A549 (cell line): Measurements from ENCODE around the gene APOBEC3B. TPM values are rescaled to one million over a fixed set of nuclear protein-coding genes. Genes with fewer than 3 reads are reported as not detected.

Experiments used
- ATAC-seq, 2 experiments: fragments of 200-7000 bp in 1 of 2; fragments of >200 bp in 1 of 2; cut with Nextera tagmentation in 1 of 2; cut with Tn5 transposase in 1 of 2; 3 replicates each; pipeline versions ENCODE4 v1.8.0 to v1.9.1; 2018 to 2020; ENCODE audit warnings: mild to moderate bottlenecking in 1 of 2, moderate library complexity in 1 of 2
- CTCF ChIA-PET: fragments of 300-600 bp; sonication (Branson Sonifier 250); formaldehyde crosslinking; extraction: SDS; loops from one replicate; lab custom pipeline; 2021; ENCODE audit warnings: antibody characterized with exemption, inconsistent platforms; lab: Yijun Ruan, JAX
- POLR2A ChIA-PET: fragments of 350-600 bp; formaldehyde crosslinking; extraction: SDS; loops from one replicate; lab custom pipeline; 2021; ENCODE audit warnings: antibody characterized with exemption, inconsistent platforms; lab: Yijun Ruan, JAX
- DNase-seq, 2 experiments: peaks; one replicate each; pipeline versions ENCODE4 v3.0.0 to v3.0.0-alpha.2; 2011 to 2016; ENCODE audit warnings: low read depth in 1 of 2, low spot score in 1 of 2
- FAIRE-seq: peaks from 2 replicates; lab custom pipeline; 2011; peaks lifted over from hg19 to GRCh38; lab: Jason Lieb, UNC
- H3K27ac ChIP-seq, 2 experiments: fragments of >200 bp; sonication (Bioruptor Twin); formaldehyde crosslinking; 3 replicates each; pipeline ENCODE4 v1.5.1; 2016 to 2017
- H3K4me1 ChIP-seq: fragments of >200 bp; sonication (Bioruptor Twin); formaldehyde crosslinking; 3 replicates; pipeline ENCODE4 v1.6.1; 2016
- H3K4me2 ChIP-seq: fragments of >200 bp; sonication (Bioruptor Twin); formaldehyde crosslinking; 3 replicates; pipeline ENCODE4 v1.6.1; 2016
- H3K4me3 ChIP-seq: fragments of >200 bp; sonication (Bioruptor Twin); formaldehyde crosslinking; 3 replicates; pipeline ENCODE4 v1.5.1; 2016
- H3K9me3 ChIP-seq: fragments of >200 bp; sonication (Bioruptor Twin); formaldehyde crosslinking; 3 replicates; pipeline ENCODE4 v1.6.1; 2016
- CBX2 ChIP-seq: fragments of 200-600 bp; sonication (generic); IDR thresholded peaks from 2 replicates; pipeline ENCODE4 v1.6.1; 2016; ENCODE audit warnings: low read depth, mild to moderate bottlenecking, borderline replicate concordance
- CBX8 ChIP-seq: fragments of 200-600 bp; sonication (generic); IDR thresholded peaks from 2 replicates; pipeline ENCODE4 v1.6.1; 2016
- CHD2 ChIP-seq: fragments of 150-350 bp; IDR thresholded peaks from 2 replicates; pipeline ENCODE4 v1.6.1; 2014; ENCODE audit warnings: low read length; ENCODE audit not compliant: partially characterized antibody
- E2F6 ChIP-seq: IDR thresholded peaks from 2 replicates; pipeline ENCODE4 v1.6.1; 2012; ENCODE audit warnings: low read depth, borderline replicate concordance
- EHF ChIP-seq: fragments of 250-450 bp; sonication (Bioruptor Pico); IDR thresholded peaks from 2 replicates; pipeline ENCODE4 v1.5.0; 2020; ENCODE audit warnings: mild to moderate bottlenecking
- ELK1 ChIP-seq: fragments of 150-350 bp; IDR thresholded peaks from 2 replicates; pipeline ENCODE4 v1.6.1; 2014; ENCODE audit warnings: low read depth, mild to moderate bottlenecking, low read length
- EP300 ChIP-seq, 2 experiments: fragments of >200 bp; sonication (Bioruptor Twin); formaldehyde crosslinking; IDR thresholded peaks; 2 replicates in 1 of 2; 3 replicates in 1 of 2; pipeline ENCODE4 v1.6.1; 2016 to 2017
- HES2 ChIP-seq: fragments of >200 bp; sonication (Bioruptor Twin); formaldehyde crosslinking; IDR thresholded peaks from 2 replicates; pipeline ENCODE4 v1.6.1; 2016
- HOXB13 ChIP-seq: fragments of 250-450 bp; sonication (Bioruptor Pico); IDR thresholded peaks from 2 replicates; pipeline ENCODE4 v1.5.0; 2020; ENCODE audit warnings: low read depth, mild to moderate bottlenecking, moderate library complexity
- HOXB5 ChIP-seq: fragments of 250-450 bp; sonication (Bioruptor Pico); IDR thresholded peaks from 2 replicates; pipeline ENCODE4 v1.5.0; 2020; ENCODE audit warnings: mild to moderate bottlenecking, moderate library complexity
- JUN ChIP-seq, 2 experiments: fragments of >200 bp; sonication (Bioruptor Twin); formaldehyde crosslinking; IDR thresholded peaks; 2 replicates in 1 of 2; 3 replicates in 1 of 2; pipeline ENCODE4 v1.6.1; 2016 to 2017
- KDM5A ChIP-seq: fragments of 200-600 bp; sonication (generic); IDR thresholded peaks from 2 replicates; pipeline ENCODE4 v1.6.1; 2016; ENCODE audit warnings: antibody characterized with exemption, mild to moderate bottlenecking
- MAFK ChIP-seq: fragments of 450-650 bp; IDR thresholded peaks from 2 replicates; pipeline ENCODE4 v1.6.1; 2014; ENCODE audit not compliant: partially characterized antibody
- MAX ChIP-seq: IDR thresholded peaks from 2 replicates; pipeline ENCODE4 v1.6.1; 2012
- MYC ChIP-seq: IDR thresholded peaks from 2 replicates; pipeline ENCODE4 v1.6.1; 2012; ENCODE audit warnings: mild to moderate bottlenecking, inconsistent platforms, low read length, improper control_type of control experiment, borderline replicate concordance
- NFE2L2 ChIP-seq: fragments of 150-350 bp; conservative IDR thresholded peaks from 2 replicates; pipeline ENCODE4 v1.6.1; 2014; ENCODE audit warnings: low read length
- NPAS2 ChIP-seq: fragments of 250-450 bp; sonication (Bioruptor Pico); IDR thresholded peaks from 2 replicates; pipeline ENCODE4 v1.8.0; 2022; ENCODE audit warnings: mild to moderate bottlenecking, moderate library complexity, borderline replicate concordance
- PBX3 ChIP-seq: IDR thresholded peaks from 2 replicates; pipeline ENCODE4 v1.6.1; 2012
- RARB ChIP-seq: fragments of 250-450 bp; sonication (Bioruptor Pico); IDR thresholded peaks from 2 replicates; pipeline ENCODE4 v1.8.0; 2021; ENCODE audit warnings: mild to moderate bottlenecking, moderate library complexity
- RCOR1 ChIP-seq: fragments of 150-350 bp; IDR thresholded peaks from 2 replicates; pipeline ENCODE4 v1.6.1; 2014; ENCODE audit warnings: antibody characterized with exemption, low read length, low read depth
- REST ChIP-seq: fragments of 200-600 bp; sonication (generic); IDR thresholded peaks from 2 replicates; pipeline ENCODE4 v1.6.1; 2016; ENCODE audit warnings: antibody characterized with exemption, mild to moderate bottlenecking, moderate library complexity
- RNF2 ChIP-seq: fragments of 200-600 bp; sonication (generic); IDR thresholded peaks from 2 replicates; pipeline ENCODE4 v1.6.1; 2016; ENCODE audit warnings: low read depth, mild to moderate bottlenecking, antibody characterized with exemption, moderate library complexity, borderline replicate concordance
- USF2 ChIP-seq: fragments of 450-650 bp; IDR thresholded peaks from 2 replicates; pipeline ENCODE4 v1.6.1; 2014; ENCODE audit warnings: antibody characterized with exemption
- ZC3H11A ChIP-seq: fragments of 450-650 bp; IDR thresholded peaks from 2 replicates; pipeline ENCODE4 v1.6.1; 2014; ENCODE audit warnings: antibody characterized with exemption, mild to moderate bottlenecking
- ZFP36 ChIP-seq: fragments of 450-650 bp; IDR thresholded peaks from 2 replicates; pipeline ENCODE4 v1.6.1; 2014; ENCODE audit warnings: borderline replicate concordance; ENCODE audit not compliant: partially characterized antibody
- WGBS: methylation state at CpG from one replicate; pipeline ENCODE4 v1.1.6; 2017; ENCODE audit errors: missing lambda C conversion rate; 5-methylcytosine and 5-hydroxymethylcytosine counted together
- polyA plus RNA-seq, 4 experiments: library from polyadenylated mRNA; depleted of rRNA in 3 of 4; stranded (reverse); fragments of >200 nt; fragmentation: RNase III in 1 of 4; extraction: RNeasy Plus Mini Kit Qiagen cat#74134 plus additional on column Dnase treatment in 1 of 4; gene quantifications; 2 replicates in 3 of 4; 3 replicates in 1 of 4; pipeline ENCODE4 v1.2.3, GENCODE V29; 2011 to 2017

Gene APOBEC3B
- polyA plus RNA-seq, 2 of the 4 experiments (the other 2 are of a cell fraction): 16.7 to 19.6 TPM

GRCh38 chr22:38936562-38936961 lies 45.6 kb upstream of the APOBEC3B start:
- CTCF ChIA-PET: no interaction called here
- DNase-seq (no peak), FAIRE-seq (no peak), ATAC-seq (no peak)
- POLR2A ChIA-PET: no interaction called here
- WGBS: 78% methylated on average over 17 of the region's 17 CpGs
- Histone ChIP-seq H3K4me2 (no peak overlapping the region), H3K4me3 (no peak overlapping the region), H3K9me3 (no peaks in the 10 kb centered on the region), H3K27ac (no peak overlapping the region), H3K4me1 (peaks cover 11% of the 10 kb centered on the region)
- no peak for TF ChIP-seq MAX
- TF ChIP-seq E2F6: no peak
- TF ChIP-seq MAFK: no peak
- TF ChIP-seq HOXB5 (CRISPR knock-in tag): no peak
- no peak for TF ChIP-seq RCOR1
- TF ChIP-seq HES2: no peak
- no peak for TF ChIP-seq NFE2L2
- no peak for TF ChIP-seq PBX3
- TF ChIP-seq EP300 (IDR thresholded peaks at IDR 0.05): no peak

GRCh38 chr22:38937036-38937435 lies 45.1 kb upstream of the APOBEC3B start:
- Histone ChIP-seq H3K4me1 (peaks cover 11% of the 10 kb centered on the region), H3K9me3 (no peaks in the 10 kb centered on the region), H3K27ac (no peak overlapping the region), H3K4me2 (no peak overlapping the region), H3K4me3 (no peak overlapping the region)
- TF ChIP-seq CBX8 (no peak), HOXB13 (CRISPR knock-in tag) (no peak), REST (no peak), KDM5A (no peak), ZC3H11A (no peak), RNF2 (no peak), EHF (CRISPR knock-in tag) (no peak), RARB (CRISPR knock-in tag) (no peak), USF2 (no peak), CBX2 (no peak), HOXB5 (CRISPR knock-in tag) (no peak), CHD2 (no peak), MYC (no peak), NPAS2 (CRISPR knock-in tag) (no peak), JUN (IDR thresholded peaks at IDR 0.05) (no peak), ZFP36 (no peak), ELK1 (no peak)
- no peak for ATAC-seq
- ChIA-PET CTCF (no interaction called here), POLR2A (no interaction called here)
- FAIRE-seq: no peak
- 88% methylated on average over 2 of the region's 4 CpGs for WGBS
- no peak for DNase-seq
